Measurements from ENCODE around the gene TPRG1L. TPM values are rescaled to one million over a fixed set of nuclear protein-coding genes. Genes with fewer than 3 reads are reported as not detected.

Gene TPRG1L
- total and polyA plus RNA-seq, 8 donors = 27.3 to 42.9 (median 32.2) TPM

- no peak overlapping the region for H3K4me3 ChIP-seq
- no peak overlapping the region for H3K27ac ChIP-seq
- peaks cover 41 to 92% of the 10 kb centered on the region in 2 donors for H3K27me3 ChIP-seq
- peaks cover 12 to 33% of the 10 kb centered on the region in 2 donors for H3K4me1 ChIP-seq
- ATAC-seq (no peak), DNase-seq (peak in 2 of 4 donors; percentile 17 to 46)
- intact Hi-C loops (cut with DNase I) = no loop called here
- no peaks in the 10 kb centered on the region for H3K36me3 ChIP-seq
- TF ChIP-seq CTCF (IDR thresholded peaks at IDR 0.05) = no peak
- H3K9me3 ChIP-seq = no peaks in the 10 kb centered on the region
These were observed 29.9 kb downstream of the TPRG1L start for GRCh38 chr1:3654549-3655281.

GRCh38 chr1:3656450-3657095, 31.8 kb downstream of the TPRG1L start:
- DNase-seq (peak in 1 of 4 donors; percentile 17), ATAC-seq (no peak)
- Histone ChIP-seq H3K27me3 (peaks cover 26 to 77% of the 10 kb centered on the region in 2 donors), H3K27ac (no peak overlapping the region), H3K9me3 (no peaks in the 10 kb centered on the region), H3K4me1 (peaks cover 9 to 18% of the 10 kb centered on the region in 2 donors), H3K4me3 (no peak overlapping the region), H3K36me3 (no peaks in the 10 kb centered on the region)
- no peak for TF ChIP-seq CTCF (IDR thresholded peaks at IDR 0.05)
- intact Hi-C loops (cut with DNase I) = no loop called here

- H3K27me3 ChIP-seq = peaks cover 21 to 72% of the 10 kb centered on the region in 2 donors
- H3K36me3 ChIP-seq = no peaks in the 10 kb centered on the region
- no peak overlapping the region for H3K27ac ChIP-seq
- no peaks in the 10 kb centered on the region for H3K9me3 ChIP-seq
- H3K4me1 ChIP-seq = peaks cover 4 to 12% of the 10 kb centered on the region in 2 donors
- intact Hi-C loops (cut with DNase I) = no loop called here
- peak in 1 of 4 donors; percentile 9 for DNase-seq
- no peak for TF ChIP-seq CTCF (IDR thresholded peaks at IDR 0.05)
- no peak for ATAC-seq
- H3K4me3 ChIP-seq = no peak overlapping the region
These were observed 32.3 kb downstream of the TPRG1L start for GRCh38 chr1:3657096-3657475.

GRCh38 chr1:3657578-3658230, 32.9 kb downstream of the TPRG1L start:
- Histone ChIP-seq H3K36me3 (no peaks in the 10 kb centered on the region), H3K4me3 (no peak overlapping the region), H3K9me3 (no peaks in the 10 kb centered on the region), H3K4me1 (peaks cover under 1 to 6% of the 10 kb centered on the region in 2 donors), H3K27me3 (peaks cover 15 to 66% of the 10 kb centered on the region in 2 donors), H3K27ac (no peak overlapping the region)
- DNase-seq (peak in 2 of 4 donors; percentile 26 to 77), ATAC-seq (no peak)
- TF ChIP-seq CTCF (IDR thresholded peaks at IDR 0.05) = no peak
- intact Hi-C loops (cut with DNase I) = no loop called here

GRCh38 chr1:3658231-3658615, 33.4 kb downstream of the TPRG1L start:
- H3K9me3 ChIP-seq = no peaks in the 10 kb centered on the region
- no peak overlapping the region for H3K4me3 ChIP-seq
- H3K4me1 ChIP-seq = peaks cover 0 to 1% of the 10 kb centered on the region in 2 donors
- no peaks in the 10 kb centered on the region for H3K36me3 ChIP-seq
- no peak overlapping the region for H3K27ac ChIP-seq
- DNase-seq (peak in 1 of 4 donors; percentile 25), ATAC-seq (no peak)
- intact Hi-C loops (cut with DNase I) = no loop called here
- peaks cover 10 to 61% of the 10 kb centered on the region in 2 donors for H3K27me3 ChIP-seq
- TF ChIP-seq CTCF (IDR thresholded peaks at IDR 0.05) = no peak
